K562 (cell line): Measurements from ENCODE around the gene HES4. TPM values are rescaled to one million over a fixed set of nuclear protein-coding genes. Genes with fewer than 3 reads are reported as not detected.
A peak's percentile ranks its signal among the peaks of the same experiment; 100 is the strongest.

Experiments
- ATAC-seq: fragments of 200-7000 bp; cut with Tn5 transposase; 3 replicates; pipeline ENCODE4 v1.9.1; 2020; ENCODE audit warnings: moderate library complexity
- BruUV-seq: library from RNA; stranded (reverse); fragments of 400-500 nt; replicated peaks from 2 replicates; lab custom pipeline; 2021; lab: Mats Ljungman, UMichigan
- CTCF ChIA-PET: fragments of 300-600 bp; formaldehyde crosslinking; extraction: SDS; loops from one replicate; lab custom pipeline; 2021; ENCODE audit warnings: low intra/inter-chr PET ratio; lab: Yijun Ruan, JAX
- POLR2A ChIA-PET: fragments of 300-600, 350-650 bp; sonication (Branson Sonifier 250); formaldehyde crosslinking; extraction: SDS; loops from one replicate; lab custom pipeline; 2021; ENCODE audit warnings: antibody characterized with exemption, inconsistent platforms; lab: Yijun Ruan, JAX
- DNase-seq, 4 experiments: peaks; one replicate each; pipeline versions ENCODE4 v3.0.0 to v3.0.0-alpha.2; 2011 to 2018; ENCODE audit warnings: low spot score in 3 of 4, mixed read lengths in 3 of 4; ENCODE audit errors: extremely low read depth in 1 of 4
- FAIRE-seq: peaks from 2 replicates; lab custom pipeline; 2011; peaks lifted over from hg19 to GRCh38; lab: Jason Lieb, UNC
- H2AFZ ChIP-seq: 2 replicates; pipeline ENCODE4 v1.6.0; 2011; ENCODE audit warnings: low read depth, low read length, control low read depth, inconsistent platforms
- H3K27ac ChIP-seq: fragments of 200-600 bp; 3 replicates; pipeline ENCODE4 v1.8.0; 2011; ENCODE audit warnings: low read depth, mild to moderate bottlenecking, control low read depth, inconsistent platforms, low read length, moderate library complexity, mixed read lengths; ENCODE audit errors: extremely low read depth
- H3K27me3 ChIP-seq, 2 experiments: fragments of 300-600 bp in 1 of 2; 2 replicates in 1 of 2; 3 replicates in 1 of 2; pipeline versions ENCODE4 v1.6.0 to v1.8.0; 2011; ENCODE audit warnings: inconsistent platforms in 2 of 2, low read length in 2 of 2, mild to moderate bottlenecking in 1 of 2, mixed read lengths in 1 of 2, moderate library complexity in 1 of 2; ENCODE audit not compliant: control insufficient read depth in 2 of 2, insufficient read depth in 2 of 2
- H3K36me3 ChIP-seq: fragments of 300-600 bp; 3 replicates; pipeline ENCODE4 v1.8.0; 2011; ENCODE audit warnings: mild to moderate bottlenecking, low read length, inconsistent platforms; ENCODE audit not compliant: control insufficient read depth, insufficient read depth
- H3K4me1 ChIP-seq, 2 experiments: fragments of 200-600 bp in 1 of 2; replicated peaks in 1 of 2; 2 replicates in 1 of 2; 3 replicates in 1 of 2; pipeline versions ENCODE4 v1.5.1 to v1.8.0; 2011; ENCODE audit warnings: inconsistent platforms in 2 of 2, low read length in 2 of 2, mild to moderate bottlenecking in 1 of 2, mixed read lengths in 1 of 2, moderate library complexity in 1 of 2; ENCODE audit not compliant: control insufficient read depth in 2 of 2, insufficient read depth in 2 of 2
- H3K4me2 ChIP-seq: 2 replicates; pipeline ENCODE4 v1.6.1; 2011; ENCODE audit warnings: low read length, control low read depth, inconsistent platforms, mixed read lengths; ENCODE audit not compliant: insufficient read depth
- H3K4me3 ChIP-seq: fragments of 200-600 bp; sonication (generic), shearing (Covaris generic); 2 replicates; pipeline ENCODE4 v1.5.1; 2016; ENCODE audit warnings: control low read depth, inconsistent platforms
- H3K79me2 ChIP-seq: fragments of 200-600 bp; 3 replicates; pipeline ENCODE4 v1.8.0; 2011; ENCODE audit warnings: low read length, inconsistent platforms; ENCODE audit not compliant: control insufficient read depth, insufficient read depth
- H3K9ac ChIP-seq, 2 experiments: 2 replicates each; pipeline versions ENCODE4 v1.6.0 to v1.6.1; 2011; ENCODE audit warnings: low read depth in 2 of 2, low read length in 2 of 2, control low read depth in 1 of 2, inconsistent platforms in 1 of 2, mild to moderate bottlenecking in 1 of 2, mixed read lengths in 1 of 2; ENCODE audit not compliant: insufficient read depth in 1 of 2
- H3K9me1 ChIP-seq: one replicate; pipeline ENCODE4 v1.6.0; 2011; ENCODE audit warnings: inconsistent platforms, mild to moderate bottlenecking, low read length, moderate library complexity; ENCODE audit not compliant: control insufficient read depth, insufficient read depth
- H3K9me3 ChIP-seq: replicated peaks from 2 replicates; pipeline ENCODE4 v1.5.1; 2011; ENCODE audit warnings: low read depth, low read length, inconsistent platforms; ENCODE audit not compliant: control insufficient read depth, insufficient read depth
- H4K20me1 ChIP-seq: replicated peaks from 2 replicates; pipeline ENCODE4 v1.6.1; 2011; ENCODE audit warnings: low read length, inconsistent platforms, mixed read lengths; ENCODE audit not compliant: control insufficient read depth, insufficient read depth
- ATF6 ChIP-seq: sonication (generic); formaldehyde crosslinking; IDR thresholded peaks from 2 replicates; pipeline ENCODE4 v1.4.0; 2020; ENCODE audit warnings: mild to moderate bottlenecking, missing genetic modification reagents
- BRCA1 ChIP-seq, 2 experiments: fragments of 450-650 bp in 1 of 2; sonication (generic) in 1 of 2; formaldehyde crosslinking in 1 of 2; IDR thresholded peaks; 2 replicates each; pipeline versions ENCODE4 v1.5.0 to v1.6.1; 2017 to 2020; ENCODE audit warnings: mild to moderate bottlenecking in 1 of 2, missing genetic modification reagents in 1 of 2
- FOXK1 ChIP-seq: sonication (generic); formaldehyde crosslinking; IDR thresholded peaks from 2 replicates; pipeline ENCODE4 v1.8.0; 2022; ENCODE audit warnings: missing genetic modification reagents, mild to moderate bottlenecking, borderline replicate concordance
- FOXM1 ChIP-seq, 2 experiments: fragments of 450-650 bp in 1 of 2; sonication (generic) in 1 of 2; formaldehyde crosslinking in 1 of 2; IDR thresholded peaks; 2 replicates each; pipeline versions ENCODE4 v1.6.1 to v1.9.0; 2017 to 2022; ENCODE audit warnings: low read depth in 2 of 2, mild to moderate bottlenecking in 2 of 2, missing genetic modification reagents in 1 of 2, moderate library complexity in 1 of 2
- MAFG ChIP-seq: fragments of 450-650 bp; conservative IDR thresholded peaks from 2 replicates; pipeline ENCODE4 v1.6.1; 2016; ENCODE audit warnings: missing genetic modification characterization, missing compliant biosample characterization
- MNT ChIP-seq, 2 experiments: fragments of 450-650 bp; conservative IDR thresholded peaks; 2 replicates each; pipeline ENCODE4 v1.6.1; 2017; ENCODE audit warnings: mild to moderate bottlenecking in 2 of 2, moderate library complexity in 2 of 2
- RFX7 ChIP-seq: fragments of 250-450 bp; sonication (Bioruptor Pico); IDR thresholded peaks from 2 replicates; pipeline ENCODE4 v1.5.1; 2021; ENCODE audit warnings: mild to moderate bottlenecking
- ZNF280A ChIP-seq: fragments of 450-650 bp; IDR thresholded peaks from 2 replicates; pipeline ENCODE4 v1.6.1; 2018; ENCODE audit warnings: mild to moderate bottlenecking, low read depth; ENCODE audit not compliant: partially characterized antibody
- ZNF77 ChIP-seq: fragments of 250-450 bp; sonication (Bioruptor Pico); IDR thresholded peaks from 2 replicates; pipeline ENCODE4 v1.5.0; 2020
- WGBS: fragments of 100-300 bp; shearing (Covaris generic); methylation state at CpG from one replicate; pipeline ENCODE4 v1.1.6; 2016; ENCODE audit warnings: low coverage, mixed read lengths; ENCODE audit not compliant: insufficient coverage; ENCODE audit errors: missing lambda C conversion rate; 5-methylcytosine and 5-hydroxymethylcytosine counted together
- in situ Hi-C: fragments of 300-500 bp; cut with MboI; formaldehyde crosslinking; loops from 4 replicates; pipeline ENCODE4 v1.15.0; 2018; ENCODE audit warnings: inconsistent platforms, mixed read lengths
- intact Hi-C: fragments of 100-400 bp; cut with micrococcal nuclease; formaldehyde crosslinking; loops from 2 replicates; pipeline ENCODE4 v1.14.2; 2022
- polyA plus RNA-seq, 8 experiments: library from polyadenylated mRNA; depleted of rRNA in 4 of 8; stranded (reverse) in 5 of 8; unstranded in 3 of 8; fragments of >200 nt; fragmentation: Nextera tagmentation in 2 of 8; fragmentation: Illumina TruSeq in 1 of 8; extraction: Ambion mirVana in 2 of 8; extraction: Trizol in 1 of 8; gene quantifications; 2 replicates each; pipeline versions ENCODE4 v1.2.1 to v1.2.3, GENCODE V29; 2011 to 2014; ENCODE audit warnings: inconsistent platforms in 1 of 8, missing spikeins in 1 of 8
- total RNA-seq, 7 experiments: library from RNA; depleted of rRNA in 6 of 7; stranded (reverse); fragments of >200 nt in 6 of 7; fragmentation: Illumina TruSeq in 2 of 7; extraction: Trizol in 2 of 7; gene quantifications; 2 replicates each; pipeline versions ENCODE4 v1.2.1 to v1.2.3, GENCODE V29; 2011 to 2021; ENCODE audit warnings: low replicate concordance in 1 of 7

Gene HES4
- total and polyA plus RNA-seq, 9 of the 15 experiments (the other 6 are each of a cell fraction or from before 2014, with no cell fraction given), result 0.21 to 43.7 (median 5.3) TPM; not detected in 2

GRCh38 chr1:1037366-1038327 is 37.8 kb upstream of the HES4 start:
- POLR2A ChIA-PET, result no interaction called here
- H3K4me3 ChIP-seq, result no peak overlapping the region
- peaks cover 22% of the 10 kb centered on the region for H4K20me1 ChIP-seq
- in situ Hi-C loops, result no loop called here
- H3K4me1 ChIP-seq, result peaks cover 8 to 89% of the 10 kb centered on the region in 2 experiments; a peak in 4 of 5 replicates
- H3K9ac ChIP-seq, result peak overlapping the region in 1 of 2 experiments; percentile 21; a peak in 2 of 4 replicates
- DNase-seq (no peak), FAIRE-seq (no peak), ATAC-seq (no peak)
- no peak overlapping the region for H3K27ac ChIP-seq
- H3K79me2 ChIP-seq, result no peaks in the 10 kb centered on the region; the same call in 2 of the 3 replicates
- H3K4me2 ChIP-seq, result no peak overlapping the region
- H3K9me3 ChIP-seq, result no peaks in the 10 kb centered on the region
- H2AFZ ChIP-seq, result no peak overlapping the region
- H3K9me1 ChIP-seq, result no peaks in the 10 kb centered on the region
- intact Hi-C loops, result no loop called here
- H3K27me3 ChIP-seq, result no peaks in the 10 kb centered on the region
- CTCF ChIA-PET, result interaction anchor here (0.6 kb wide), 1 partner anchor 167 kb away, joined by 3 read pairs; no protein-coding TSS in a partner anchor
- no peak for TF ChIP-seq MNT (conservative IDR thresholded peaks at IDR 0.05)
- no peak for TF ChIP-seq ZNF77
- no peak for TF ChIP-seq FOXK1 (CRISPR knock-in tag)
- TF ChIP-seq BRCA1 (IDR thresholded peaks at IDR 0.05), result no peak
- no peak for TF ChIP-seq BRCA1 (CRISPR knock-in tag; IDR thresholded peaks at IDR 0.05)
- TF ChIP-seq MAFG, result no peak
- no peak for TF ChIP-seq ZNF280A
- TF ChIP-seq ATF6 (CRISPR knock-in tag), result no peak
- TF ChIP-seq RFX7 (CRISPR knock-in tag), result no peak
- no peak for TF ChIP-seq FOXM1 (IDR thresholded peaks at IDR 0.05; ENCODE audit: low read depth)
- no peak for TF ChIP-seq FOXM1 (CRISPR knock-in tag; IDR thresholded peaks at IDR 0.05; ENCODE audit: low read depth)
- WGBS, result 76% methylated on average over 30 of the region's 30 CpGs
- H3K36me3 ChIP-seq, result peaks cover 26% of the 10 kb centered on the region; the same call in 1 of the 3 replicates
- BruUV-seq, result no TSS peak
